GM10266 (cell line): ENCODE results near the gene EVI2A.
"Not testable (repeated sequence)": the region's sequence is repeated elsewhere in the genome, so short reads cannot be mapped to it uniquely, and the experiment has no call there.

Source experiments
- DNase-seq: peaks from one replicate; pipeline ENCODE4 v3.0.0; 2012; ENCODE audit errors: extremely low spot score
- TF ChIP-seq, protein P1 (sequence below): IDR thresholded peaks from 2 replicates; pipeline ENCODE4 v1.5.1; 2012; ENCODE audit warnings: mild to moderate bottlenecking, low read depth; ENCODE audit not compliant: control insufficient read depth, insufficient read depth; ENCODE audit errors: missing control alignments

EVI2A gene

GRCh38 chr17:31291820-31292219, 29.6 kb downstream of the EVI2A start:
- TF ChIP-seq, protein P1, sequence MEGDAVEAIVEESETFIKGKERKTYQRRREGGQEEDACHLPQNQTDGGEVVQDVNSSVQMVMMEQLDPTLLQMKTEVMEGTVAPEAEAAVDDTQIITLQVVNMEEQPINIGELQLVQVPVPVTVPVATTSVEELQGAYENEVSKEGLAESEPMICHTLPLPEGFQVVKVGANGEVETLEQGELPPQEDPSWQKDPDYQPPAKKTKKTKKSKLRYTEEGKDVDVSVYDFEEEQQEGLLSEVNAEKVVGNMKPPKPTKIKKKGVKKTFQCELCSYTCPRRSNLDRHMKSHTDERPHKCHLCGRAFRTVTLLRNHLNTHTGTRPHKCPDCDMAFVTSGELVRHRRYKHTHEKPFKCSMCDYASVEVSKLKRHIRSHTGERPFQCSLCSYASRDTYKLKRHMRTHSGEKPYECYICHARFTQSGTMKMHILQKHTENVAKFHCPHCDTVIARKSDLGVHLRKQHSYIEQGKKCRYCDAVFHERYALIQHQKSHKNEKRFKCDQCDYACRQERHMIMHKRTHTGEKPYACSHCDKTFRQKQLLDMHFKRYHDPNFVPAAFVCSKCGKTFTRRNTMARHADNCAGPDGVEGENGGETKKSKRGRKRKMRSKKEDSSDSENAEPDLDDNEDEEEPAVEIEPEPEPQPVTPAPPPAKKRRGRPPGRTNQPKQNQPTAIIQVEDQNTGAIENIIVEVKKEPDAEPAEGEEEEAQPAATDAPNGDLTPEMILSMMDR = no peak
- no peak for DNase-seq

DNA sequence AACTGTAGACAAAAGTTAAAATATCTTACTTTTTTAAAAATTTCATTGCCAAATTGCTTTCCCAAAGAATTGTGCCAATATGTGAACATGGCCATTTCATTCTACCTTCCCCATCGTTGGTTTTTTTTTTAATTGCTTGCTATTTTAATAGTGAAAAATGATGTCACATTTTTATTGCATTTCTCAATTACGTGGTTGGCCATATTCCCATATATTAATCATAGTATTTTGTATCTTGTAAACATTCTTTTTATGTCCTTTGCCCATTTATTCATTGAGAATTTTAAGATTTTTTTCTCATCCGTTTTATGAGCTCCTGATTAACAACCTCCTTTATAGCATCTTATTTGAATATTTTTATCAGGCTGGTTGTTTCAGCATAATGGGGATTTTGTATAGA, 31.6 kb downstream of the EVI2A start:
- DNase-seq = no peak
- TF ChIP-seq, protein P1 = no peak

DNA sequence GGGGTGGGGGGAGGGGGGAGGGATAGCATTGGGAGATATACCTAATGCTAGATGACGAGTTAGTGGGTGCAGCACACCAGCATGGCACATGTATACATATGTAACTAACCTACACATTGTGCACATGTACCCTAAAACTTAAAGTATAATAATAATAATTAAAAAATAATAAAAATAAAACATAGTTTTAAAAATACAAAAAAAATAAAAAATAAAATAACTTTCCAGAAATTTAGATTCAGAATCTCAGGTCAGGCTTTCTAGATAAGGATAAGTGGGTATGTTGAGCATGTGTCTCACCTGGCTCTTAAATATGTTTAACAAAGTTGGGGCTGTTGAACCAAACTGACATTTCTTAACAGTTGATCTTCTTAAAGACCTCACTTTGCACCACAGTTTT, 33.5 kb downstream of the EVI2A start:
- DNase-seq = not testable (repeated sequence)

GRCh38 chr17:31286587-31286986, 34.8 kb downstream of the EVI2A start:
- DNase-seq = no peak
- TF ChIP-seq, protein P1 = no peak

DNA sequence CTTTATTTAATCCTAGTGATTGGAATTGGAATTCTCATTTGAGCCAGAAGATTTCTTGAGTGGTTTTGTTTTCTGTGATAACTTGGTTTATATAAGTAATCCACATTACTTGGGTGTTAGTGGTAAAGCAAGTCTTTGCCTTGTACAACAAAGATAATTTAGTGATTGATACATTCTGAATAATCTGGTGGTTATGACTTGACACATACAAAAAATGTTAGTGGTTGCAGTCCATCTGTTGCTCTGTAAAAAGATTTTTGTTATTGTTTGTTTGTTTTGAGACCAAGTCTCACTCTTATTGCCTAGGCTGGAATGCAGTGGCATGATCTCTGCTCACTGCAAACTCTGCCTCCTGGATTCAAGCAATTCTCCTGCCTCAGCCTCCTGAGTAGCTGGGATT, 37.6 kb downstream of the EVI2A start:
- TF ChIP-seq, protein P1 = no peak

DNA sequence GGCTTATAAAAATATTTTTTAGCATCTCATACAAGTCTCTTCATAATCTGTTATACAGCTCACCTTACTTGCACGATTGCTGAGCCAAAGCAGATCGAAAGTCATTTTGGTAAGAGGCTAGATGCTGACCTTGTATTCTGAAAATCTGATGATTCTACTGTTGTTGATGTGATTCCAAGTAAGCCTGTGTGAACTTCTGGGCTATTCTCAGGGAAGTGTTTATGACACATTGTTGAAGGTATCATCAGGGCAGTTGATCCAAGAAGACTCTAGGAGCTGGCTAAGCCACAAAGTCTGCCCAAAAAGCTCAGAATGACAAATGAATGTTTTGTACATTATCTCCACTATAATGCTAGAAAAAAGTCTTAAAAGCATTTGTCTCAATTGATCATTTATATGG, 40.4 kb downstream of the EVI2A start:
- DNase-seq = no peak
- TF ChIP-seq, protein P1 = no peak

More for the DNA sequence above, 37.6 kb downstream of the EVI2A start:
- DNase-seq = no peak

GRCh38 chr17:31279401-31279800, 42.0 kb downstream of the EVI2A start:
- DNase-seq = no peak
- TF ChIP-seq, protein P1 = no peak

GRCh38 chr17:31275116-31275515, 46.3 kb downstream of the EVI2A start:
- TF ChIP-seq, protein P1 = no peak
- DNase-seq = no peak
